Panc1 (cell line): Measurements from ENCODE around the gene TNFRSF14. TPM values are rescaled to one million over a fixed set of nuclear protein-coding genes. Genes with fewer than 3 reads are reported as not detected.

Experiments
- ATAC-seq: fragments of 200-7000 bp; cut with Tn5 transposase; 2 replicates; pipeline ENCODE4 v1.9.1; 2020; ENCODE audit warnings: mild to moderate bottlenecking, moderate library complexity
- BruUV-seq: library from RNA; stranded (reverse); fragments of 400-500 nt; replicated peaks from 2 replicates; lab custom pipeline; 2021; lab: Mats Ljungman, UMichigan
- CTCF ChIA-PET: fragments of 300-600 bp; sonication (Branson Sonifier 250); formaldehyde crosslinking; loops from one replicate; lab custom pipeline; 2022; ENCODE audit warnings: antibody characterized with exemption; lab: Charles Lee
- POLR2A ChIA-PET: fragments of 300-600 bp; sonication (Branson Sonifier 250); formaldehyde crosslinking; loops from one replicate; lab custom pipeline; 2022; ENCODE audit warnings: antibody characterized with exemption; lab: Charles Lee
- DNase-seq: peaks from one replicate; pipeline ENCODE4 v3.0.0-alpha.2; 2010; ENCODE audit warnings: low read depth, low spot score
- H3K27ac ChIP-seq: 2 replicates; pipeline ENCODE4 v1.5.1; 2011; ENCODE audit warnings: mild to moderate bottlenecking, low read length, inconsistent platforms
- H3K27me3 ChIP-seq: fragments of 200-500 bp; sonication (Bioruptor generic); 2 replicates; pipeline ENCODE4 v1.6.0; 2014; ENCODE audit warnings: low read length, inconsistent platforms; ENCODE audit not compliant: control insufficient read depth, insufficient read depth
- H3K36me3 ChIP-seq: fragments of 200-500 bp; sonication (Bioruptor generic); 2 replicates; pipeline ENCODE4 v1.5.1; 2014; ENCODE audit warnings: inconsistent platforms, mild to moderate bottlenecking, low read length, moderate library complexity; ENCODE audit not compliant: control insufficient read depth, insufficient read depth
- H3K4me1 ChIP-seq: 2 replicates; pipeline ENCODE4 v1.5.1; 2011; ENCODE audit warnings: inconsistent platforms, mild to moderate bottlenecking, low read length, moderate library complexity; ENCODE audit not compliant: control insufficient read depth, insufficient read depth
- H3K4me3 ChIP-seq, 2 experiments: 2 replicates each; pipeline ENCODE4 v1.5.1; 2011 to 2012; ENCODE audit warnings: low read depth in 2 of 2, low read length in 2 of 2, mild to moderate bottlenecking in 2 of 2, inconsistent platforms in 1 of 2, moderate library complexity in 1 of 2
- H3K9me3 ChIP-seq: fragments of 200-500 bp; sonication (Bioruptor generic); 2 replicates; pipeline ENCODE4 v1.5.1; 2014; ENCODE audit warnings: low read depth, mild to moderate bottlenecking, inconsistent platforms, low read length, moderate library complexity; ENCODE audit not compliant: control insufficient read depth, insufficient read depth
- CTCF ChIP-seq: fragments of 450-650 bp; IDR thresholded peaks from 2 replicates; pipeline ENCODE4 v1.5.1; 2017; ENCODE audit warnings: mild to moderate bottlenecking
- POLR2AphosphoS5 ChIP-seq: IDR thresholded peaks from 2 replicates; pipeline ENCODE4 v1.6.1; 2012; ENCODE audit warnings: mild to moderate bottlenecking, low read depth, low read length, moderate library complexity
- REST ChIP-seq, 2 experiments: IDR thresholded peaks; 2 replicates each; pipeline ENCODE4 v1.6.1; 2011 to 2012; ENCODE audit warnings: low read depth in 2 of 2, control low read depth in 1 of 2, low read length in 1 of 2, mild to moderate bottlenecking in 1 of 2, moderate library complexity in 1 of 2; ENCODE audit not compliant: insufficient read depth in 1 of 2
- SIN3A ChIP-seq: IDR thresholded peaks from 2 replicates; pipeline ENCODE4 v1.6.1; 2012; ENCODE audit warnings: low read depth, mild to moderate bottlenecking, low read length, moderate library complexity, borderline replicate concordance; ENCODE audit not compliant: insufficient read depth
- TCF7L2 ChIP-seq: IDR thresholded peaks from 2 replicates; pipeline ENCODE4 v1.6.1; 2011; ENCODE audit warnings: mild to moderate bottlenecking, low read depth, low read length, inconsistent platforms
- in situ Hi-C: cut with HindIII; loops from 2 replicates; pipeline ENCODE4 v1.10.0; 2016; ENCODE audit warnings: low sequenced_read_pairs, low pct_unique_long_range_greater_than_20kb
- intact Hi-C: fragments of 100-400 bp; cut with micrococcal nuclease; formaldehyde crosslinking; loops from one replicate; pipeline ENCODE4 v1.10.0; 2022; ENCODE audit not compliant: unreplicated experiment
- total RNA-seq: library from RNA; stranded (reverse); gene quantifications from one replicate; pipeline ENCODE4 v1.2.1, GENCODE V29; 2021; ENCODE audit not compliant: unreplicated experiment

The TNFRSF14 gene
- total RNA-seq, 1 experiment from 2014 or later = 20.1 TPM

GRCh38 chr1:2553871-2554620, 2.1 kb upstream of the TNFRSF14 start:
- Histone ChIP-seq H3K27ac (no peak overlapping the region), H3K27me3 (no peaks in the 10 kb centered on the region), H3K9me3 (no peaks in the 10 kb centered on the region), H3K4me1 (peaks cover 16% of the 10 kb centered on the region), H3K4me3 (no peak overlapping the region), H3K36me3 (no peaks in the 10 kb centered on the region)
- TF ChIP-seq CTCF (no peak), SIN3A (no peak), TCF7L2 (no peak), REST (IDR thresholded peaks at IDR 0.05; ENCODE audit: insufficient read depth in 1 of 2, low read depth in 2 of 2, low read length in 1 of 2) (no peak), POLR2AphosphoS5 (no peak)
- DNase-seq (no peak), ATAC-seq (no peak)
- no TSS peak for BruUV-seq
- intact Hi-C loops = no loop called here
- ChIA-PET POLR2A (no interaction called here), CTCF (no interaction called here)
- in situ Hi-C loops = no loop called here

GRCh38 chr1:2554621-2555387, 1.4 kb upstream of the TNFRSF14 start:
- ATAC-seq (peak; percentile 40; the same call in 1 of the 2 replicates), DNase-seq (no peak)
- no peaks in the 10 kb centered on the region for H3K27me3 ChIP-seq
- BruUV-seq = no TSS peak
- no peak overlapping the region for H3K4me3 ChIP-seq
- intact Hi-C loops (no loop called here), in situ Hi-C loops (no loop called here)
- ChIA-PET CTCF (no interaction called here), POLR2A (no interaction called here)
- TF ChIP-seq CTCF (peak; percentile 87), TCF7L2 (no peak)
- no peak overlapping the region for H3K27ac ChIP-seq
- H3K9me3 ChIP-seq = no peaks in the 10 kb centered on the region
- H3K36me3 ChIP-seq = no peaks in the 10 kb centered on the region
- H3K4me1 ChIP-seq = peaks cover 15% of the 10 kb centered on the region
